IPS-18c (cell line): ENCODE measurements around the gene HTR1A.
A peak's percentile ranks its signal among the peaks of the same experiment; 100 is the strongest.

Source experiments
- H3K4me3 ChIP-seq: 2 replicates; pipeline ENCODE4 v1.7.0; 2013; ENCODE audit warnings: low read depth, mild to moderate bottlenecking, low read length, moderate library complexity; ENCODE audit not compliant: insufficient read depth
- H3K9me3 ChIP-seq: one replicate; pipeline ENCODE4 v1.6.1; 2013; ENCODE audit warnings: mild to moderate bottlenecking, low read length, moderate library complexity; ENCODE audit not compliant: control insufficient read depth, insufficient read depth

Gene HTR1A

DNA sequence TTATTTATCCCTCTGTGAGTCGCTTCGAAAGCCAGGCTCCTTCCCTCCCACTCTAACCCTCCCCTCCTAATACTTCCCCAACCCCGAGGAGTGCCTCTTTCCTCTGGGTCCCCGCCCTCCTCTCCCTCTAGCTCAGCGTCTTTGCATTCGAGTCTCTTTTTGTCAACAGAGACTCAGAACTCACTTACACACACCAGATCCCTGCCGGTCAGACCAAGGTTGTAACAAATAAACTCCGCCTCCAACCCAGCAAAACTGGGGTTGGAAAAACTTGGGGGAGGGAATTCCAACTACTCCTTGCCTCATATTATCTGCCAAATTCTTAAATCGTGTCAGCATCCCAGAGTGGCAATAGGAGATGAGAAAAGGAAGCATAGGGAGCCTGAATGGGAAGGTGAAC lies at the start of gene HTR1A:
Gene HTR1A (minus strand): TSS at position 167 of the 400 bp plus-strand sequence. CDS start 726 bp downstream, outside the sequence.
- Histone ChIP-seq H3K9me3 (no peaks in the 10 kb centered on the region), H3K4me3 (peak within 1 kb of the TSS; percentile 53)

DNA sequence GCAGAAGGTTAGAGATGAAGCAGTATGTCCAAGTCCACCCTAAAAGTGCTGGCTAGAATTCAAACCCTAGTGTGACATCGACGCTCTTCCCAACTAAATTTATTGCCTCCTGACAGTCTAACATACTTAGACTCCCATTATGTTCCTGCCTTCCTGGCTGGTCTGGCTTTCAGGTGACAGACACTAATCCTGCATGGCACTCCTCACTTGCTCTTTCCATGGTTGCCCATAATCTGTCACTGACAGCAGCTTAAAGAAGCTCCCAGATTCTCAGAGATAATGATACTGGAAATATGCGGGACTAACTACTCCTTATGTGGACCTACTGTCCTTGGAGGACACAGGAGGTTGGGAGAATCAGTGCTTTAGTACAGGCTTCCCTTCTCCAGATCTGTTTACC lies 41.7 kb upstream of the HTR1A start:
- no peak overlapping the region for H3K4me3 ChIP-seq
- H3K9me3 ChIP-seq, result no peaks in the 10 kb centered on the region

- Histone ChIP-seq H3K9me3 (no peaks in the 10 kb centered on the region), H3K4me3 (no peak overlapping the region)
Measured at GRCh38 chr5:64000096-64000495, 37.9 kb upstream of the HTR1A start.

- Histone ChIP-seq H3K4me3 (no peak overlapping the region), H3K9me3 (no peaks in the 10 kb centered on the region)
Measured at GRCh38 chr5:63987053-63987452, 24.8 kb upstream of the HTR1A start.

DNA sequence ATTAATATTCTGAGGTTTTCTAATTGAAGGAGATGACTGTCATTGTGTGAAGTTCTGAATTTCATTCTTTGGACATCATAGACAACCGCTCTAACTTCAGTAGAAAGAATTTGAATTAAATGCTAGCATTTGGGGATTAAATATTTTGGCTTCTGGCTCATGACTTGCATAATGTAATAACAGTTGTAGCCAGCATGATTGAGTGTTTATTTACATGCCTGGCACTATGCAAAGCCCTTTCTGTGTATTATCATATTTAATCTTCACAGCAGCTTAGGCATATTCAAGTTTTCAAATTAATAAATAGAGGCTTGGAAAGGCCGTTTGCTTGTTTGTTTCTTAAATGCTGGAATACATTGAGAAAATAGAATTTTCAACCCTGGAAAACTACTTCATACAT lies 19.6 kb upstream of the HTR1A start:
- peaks cover 2% of the 10 kb centered on the region for H3K9me3 ChIP-seq
- H3K4me3 ChIP-seq, result no peak overlapping the region

DNA sequence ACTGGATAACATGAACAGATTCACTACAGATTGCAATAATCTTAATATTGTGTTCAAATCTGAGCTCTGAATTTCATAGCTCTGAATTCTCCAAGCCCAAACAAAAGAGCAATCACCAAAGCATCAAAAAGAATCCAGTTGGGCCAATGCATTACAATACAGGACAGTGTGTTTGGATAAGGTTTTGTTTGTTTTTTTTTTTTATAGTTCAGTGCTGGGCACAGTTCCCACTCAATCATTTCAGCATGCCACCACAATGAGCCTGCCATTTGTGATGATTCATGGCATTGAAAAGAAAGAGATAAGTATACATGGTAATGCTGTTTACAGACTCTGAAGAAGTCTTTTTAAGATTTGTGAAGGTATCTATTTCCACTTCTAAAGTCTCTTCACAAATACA lies 1.7 kb upstream of the HTR1A start:
- no peak overlapping the region for H3K4me3 ChIP-seq

DNA sequence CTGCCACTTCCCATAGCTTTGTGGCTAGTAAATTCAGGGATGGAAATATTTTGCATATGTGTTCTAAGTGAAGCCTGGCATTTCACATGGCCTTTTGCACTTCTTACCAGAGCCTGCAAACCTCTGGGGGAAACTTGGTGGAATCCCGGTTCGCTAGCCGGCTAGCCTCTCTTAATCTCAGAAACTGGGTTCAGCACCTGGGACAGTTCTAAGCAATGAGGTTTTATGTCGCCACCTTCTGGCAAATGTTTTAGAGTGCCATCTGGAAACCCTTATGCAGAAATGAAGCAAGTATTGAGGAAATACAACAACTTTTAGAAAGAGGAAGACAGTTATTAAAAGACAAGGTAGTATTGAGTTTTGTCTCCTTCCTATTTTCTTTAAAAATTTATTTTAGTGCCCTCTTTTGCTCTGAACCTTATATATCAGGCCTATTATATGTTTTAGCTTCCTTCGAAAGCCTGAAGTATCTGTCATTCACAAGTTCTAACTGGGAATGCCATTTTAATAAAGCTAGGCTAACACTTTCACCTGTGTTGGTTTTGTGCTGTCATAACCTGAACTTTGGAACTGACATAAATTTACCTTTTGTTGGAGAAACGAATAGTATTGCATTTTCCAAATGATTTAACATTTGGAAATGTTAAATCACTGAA lies 963 bp upstream of the HTR1A start:
- H3K4me3 ChIP-seq, result peak overlapping the region; percentile 53; the same call in 1 of the 2 replicates
- no peaks in the 10 kb centered on the region for H3K9me3 ChIP-seq

More for the DNA sequence above, 1.7 kb upstream of the HTR1A start:
- no peaks in the 10 kb centered on the region for H3K9me3 ChIP-seq

GRCh38 chr5:63961598-63962161 lies 565 bp downstream of the HTR1A start:
- Histone ChIP-seq H3K9me3 (no peaks in the 10 kb centered on the region), H3K4me3 (peak overlapping the region; percentile 53)

- Histone ChIP-seq H3K9me3 (no peaks in the 10 kb centered on the region), H3K4me3 (peak overlapping the region; percentile 53)
Measured at GRCh38 chr5:63961125-63961597, 1.1 kb downstream of the HTR1A start.

DNA sequence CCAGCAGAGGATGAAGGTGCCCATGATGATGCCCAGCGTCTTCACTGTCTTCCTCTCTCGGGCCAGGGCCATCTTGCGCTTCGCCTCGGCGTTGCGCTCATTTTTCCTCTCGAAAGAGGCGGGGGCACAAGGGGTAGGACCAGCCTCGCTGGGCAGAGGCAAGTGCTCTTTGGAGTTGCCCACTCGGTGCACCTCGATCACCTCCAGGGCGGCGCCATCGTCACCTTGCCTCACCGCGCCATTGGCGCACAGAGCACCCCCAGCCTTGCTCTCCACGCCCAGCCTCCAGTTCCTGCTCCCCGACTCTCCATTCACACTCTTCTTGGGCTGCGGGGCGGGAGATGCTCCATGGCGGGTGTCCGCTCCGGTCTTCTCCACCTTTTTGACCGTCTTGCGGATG lies 1.6 kb downstream of the HTR1A start:
- H3K4me3 ChIP-seq, result peak overlapping the region; percentile 53

DNA sequence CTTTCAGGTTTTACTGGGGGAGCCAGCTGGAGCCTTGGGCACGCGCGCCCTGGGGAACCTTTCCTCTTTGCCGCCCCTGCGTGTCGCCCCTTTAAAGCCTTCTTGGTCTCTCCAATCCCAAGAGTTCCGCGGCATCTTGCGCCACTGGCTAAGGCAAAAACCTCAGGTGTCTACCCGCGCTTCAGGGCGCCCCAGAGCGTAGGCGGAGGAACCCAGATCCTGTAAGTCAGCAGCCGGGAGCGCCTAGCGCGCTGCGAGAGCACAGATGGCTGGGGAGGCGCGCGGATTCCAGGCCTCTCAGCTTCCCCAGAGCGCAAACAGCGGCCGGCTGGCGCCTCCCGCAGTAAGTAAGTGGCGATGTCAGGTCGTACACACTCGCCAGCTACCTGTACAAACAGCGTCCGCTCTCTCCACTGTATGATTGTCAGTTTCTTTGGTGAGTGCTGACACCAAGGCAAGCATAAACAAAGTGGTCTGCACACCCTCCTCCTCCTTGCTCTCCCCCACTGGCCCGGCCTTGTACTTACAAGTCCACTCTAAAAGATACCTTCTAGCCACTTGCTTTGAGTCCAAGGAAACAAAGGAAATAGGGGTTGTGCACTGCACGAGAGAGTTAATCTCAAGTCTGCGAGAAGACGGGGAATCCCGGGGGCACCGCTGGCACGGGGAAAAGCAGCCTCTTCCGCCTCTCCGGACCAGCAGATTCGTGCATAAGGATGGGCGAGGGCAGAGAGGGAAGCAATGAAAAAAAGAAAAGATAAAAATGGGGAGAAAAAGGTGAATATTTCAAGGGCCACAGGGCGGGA lies 2.9 kb downstream of the HTR1A start:
- no peaks in the 10 kb centered on the region for H3K9me3 ChIP-seq
- H3K4me3 ChIP-seq, result peak overlapping the region; percentile 40

More for the DNA sequence above, 1.6 kb downstream of the HTR1A start:
- no peaks in the 10 kb centered on the region for H3K9me3 ChIP-seq

DNA sequence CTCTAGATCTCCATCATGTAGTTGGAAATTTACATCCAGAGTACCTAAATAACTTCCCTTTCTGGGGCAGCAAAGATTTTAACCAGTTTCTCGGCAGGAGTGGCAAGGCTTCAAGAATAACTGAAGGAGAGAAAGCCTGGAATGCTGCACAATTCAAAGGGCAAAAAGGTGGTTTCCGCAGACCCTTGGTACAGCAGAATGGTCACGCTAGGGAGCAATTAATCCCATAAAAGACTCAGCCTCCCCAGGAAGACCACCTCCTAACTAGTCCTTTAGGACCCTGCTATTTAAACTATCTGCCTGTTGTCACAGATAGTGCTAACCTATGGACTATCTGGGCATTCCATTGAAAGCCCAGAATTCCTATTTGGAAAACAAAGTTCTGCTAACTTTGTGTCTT lies 3.6 kb downstream of the HTR1A start:
- Histone ChIP-seq H3K9me3 (no peaks in the 10 kb centered on the region), H3K4me3 (peak overlapping the region; percentile 40)

DNA sequence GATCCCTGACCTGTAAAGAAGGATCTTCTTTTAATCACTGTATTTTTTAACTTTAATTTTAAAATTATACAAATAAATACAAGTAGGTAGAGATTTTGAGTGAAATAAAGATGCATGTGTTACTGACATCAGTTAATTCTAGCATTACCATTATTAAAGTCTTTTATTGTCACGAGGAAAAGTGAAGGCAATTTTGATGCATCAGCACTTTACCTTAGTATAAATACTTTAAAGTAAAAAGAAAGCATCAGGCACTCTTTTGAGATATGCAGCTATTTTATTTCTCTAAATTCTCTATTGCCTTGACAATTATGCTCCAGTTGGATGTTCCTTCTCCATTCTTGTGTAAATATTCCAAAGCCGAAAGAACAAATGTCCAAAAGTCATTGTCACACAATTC lies 4.6 kb downstream of the HTR1A start:
- Histone ChIP-seq H3K9me3 (no peaks in the 10 kb centered on the region), H3K4me3 (no peak overlapping the region)

DNA sequence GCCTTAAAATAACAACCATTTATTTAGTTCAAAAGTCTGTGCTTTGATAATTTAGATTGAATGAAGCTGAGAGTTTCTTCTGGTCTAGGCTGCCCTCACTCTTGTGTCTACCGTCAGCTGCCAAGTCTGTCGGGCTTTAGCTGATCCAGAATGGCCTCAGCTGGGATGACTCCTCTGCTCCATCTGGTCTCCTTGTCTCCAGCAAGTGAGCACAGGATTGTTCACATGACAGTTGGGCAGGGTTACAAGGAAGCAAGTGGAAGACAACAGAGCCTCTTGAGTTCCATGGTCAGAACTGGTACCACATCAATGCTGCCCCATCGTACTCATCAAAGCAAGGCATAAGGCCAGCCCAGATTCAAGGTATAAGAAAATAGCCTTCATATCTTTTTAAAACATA lies 9.0 kb downstream of the HTR1A start:
- no peak overlapping the region for H3K4me3 ChIP-seq
- no peaks in the 10 kb centered on the region for H3K9me3 ChIP-seq

GRCh38 chr5:63935103-63935502 lies 27.1 kb downstream of the HTR1A start:
- H3K4me3 ChIP-seq, result no peak overlapping the region
- H3K9me3 ChIP-seq, result no peaks in the 10 kb centered on the region

DNA sequence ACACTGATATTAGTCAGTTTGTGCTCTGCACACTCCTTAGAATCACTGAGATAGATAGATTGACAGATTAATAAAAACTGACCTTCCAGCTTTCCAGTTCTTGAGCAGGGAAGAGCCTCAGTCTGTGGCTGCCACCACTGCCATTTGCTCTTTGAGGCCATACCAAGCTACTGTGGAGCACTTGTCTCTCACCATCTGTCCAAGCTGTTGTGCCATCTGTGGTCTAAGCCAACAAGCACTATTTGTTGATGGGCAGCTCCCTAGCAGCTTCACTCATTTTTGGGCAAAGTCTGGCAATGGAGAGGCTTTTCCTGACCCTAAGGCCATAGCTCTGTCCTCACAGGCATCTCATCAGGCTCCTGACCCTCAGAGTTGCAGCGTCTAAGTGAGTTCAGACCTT lies 30.4 kb downstream of the HTR1A start:
- Histone ChIP-seq H3K4me3 (no peak overlapping the region), H3K9me3 (no peaks in the 10 kb centered on the region)

DNA sequence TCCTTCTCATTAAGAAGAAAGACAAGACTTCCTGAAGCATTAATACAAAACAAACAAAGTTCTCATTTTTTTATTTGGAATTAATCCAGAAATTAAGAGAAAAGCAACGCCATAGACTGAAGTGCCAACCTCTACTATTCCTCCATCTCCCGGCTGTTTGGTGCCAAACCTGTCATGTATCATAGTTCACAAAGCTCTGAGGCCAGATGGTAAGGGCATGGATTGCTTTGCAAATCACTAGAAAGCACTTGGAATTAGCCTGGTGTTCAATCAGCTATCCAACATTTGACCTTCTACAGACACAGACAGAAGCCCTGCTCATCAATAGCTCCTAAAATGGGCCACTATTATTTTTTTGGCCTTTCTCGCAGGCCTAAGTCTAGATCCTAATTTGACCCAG lies 33.8 kb downstream of the HTR1A start:
- Histone ChIP-seq H3K4me3 (no peak overlapping the region), H3K9me3 (no peaks in the 10 kb centered on the region)

DNA sequence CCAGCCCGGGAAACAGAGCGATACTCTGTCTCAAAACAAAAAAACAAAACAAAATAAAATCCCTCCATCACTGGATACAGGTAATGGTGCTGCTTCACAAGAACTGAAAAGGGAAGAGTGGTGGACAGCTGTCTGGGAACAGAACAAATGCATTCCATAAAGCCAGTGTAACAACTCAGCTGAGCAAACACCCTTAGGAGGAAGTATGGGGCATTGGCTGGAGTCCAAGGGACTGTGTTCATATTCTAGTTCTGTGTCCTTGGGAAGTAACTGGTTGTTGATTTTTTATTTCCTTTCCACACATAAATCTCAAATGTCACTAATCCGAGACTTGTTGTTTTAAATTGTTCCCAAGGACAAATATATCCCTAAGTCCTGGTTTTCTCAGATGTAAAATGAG lies 38.3 kb downstream of the HTR1A start:
- no peaks in the 10 kb centered on the region for H3K9me3 ChIP-seq

More for the DNA sequence above, 38.3 kb downstream of the HTR1A start:
- no peak overlapping the region for H3K4me3 ChIP-seq
